GM06990 (cell line): ENCODE data around the gene FCN1.

Experiments used
- DNase-seq: peaks from one replicate; pipeline ENCODE4 v3.0.0-alpha.2; 2011; ENCODE audit not compliant: insufficient read length; ENCODE audit errors: extremely low read depth
- H3K27me3 ChIP-seq: replicated peaks from 2 replicates; pipeline ENCODE4 v1.6.0; 2011; ENCODE audit warnings: low read length; ENCODE audit not compliant: control insufficient read depth, insufficient read depth
- H3K36me3 ChIP-seq: 2 replicates; pipeline ENCODE4 v1.5.1; 2011; ENCODE audit warnings: low read length; ENCODE audit not compliant: control insufficient read depth, insufficient read depth
- H3K4me3 ChIP-seq: replicated peaks from 2 replicates; pipeline ENCODE4 v1.5.1; 2011; ENCODE audit warnings: low read depth, mild to moderate bottlenecking, control low read depth, low read length
- TF ChIP-seq, protein P1 (sequence below): IDR thresholded peaks from 2 replicates; pipeline ENCODE4 v1.5.1; 2011; ENCODE audit warnings: low read length, control low read depth, mild to moderate bottlenecking, inconsistent platforms; ENCODE audit not compliant: insufficient read depth, poor library complexity, severe bottlenecking

Gene FCN1

GRCh38 chr9:134928436-134929192 is 10.9 kb upstream of the FCN1 start:
- Histone ChIP-seq H3K36me3 (no peaks in the 10 kb centered on the region), H3K27me3 (no peaks in the 10 kb centered on the region), H3K4me3 (no peak overlapping the region)
- DNase-seq: no peak
- TF ChIP-seq, protein P1, sequence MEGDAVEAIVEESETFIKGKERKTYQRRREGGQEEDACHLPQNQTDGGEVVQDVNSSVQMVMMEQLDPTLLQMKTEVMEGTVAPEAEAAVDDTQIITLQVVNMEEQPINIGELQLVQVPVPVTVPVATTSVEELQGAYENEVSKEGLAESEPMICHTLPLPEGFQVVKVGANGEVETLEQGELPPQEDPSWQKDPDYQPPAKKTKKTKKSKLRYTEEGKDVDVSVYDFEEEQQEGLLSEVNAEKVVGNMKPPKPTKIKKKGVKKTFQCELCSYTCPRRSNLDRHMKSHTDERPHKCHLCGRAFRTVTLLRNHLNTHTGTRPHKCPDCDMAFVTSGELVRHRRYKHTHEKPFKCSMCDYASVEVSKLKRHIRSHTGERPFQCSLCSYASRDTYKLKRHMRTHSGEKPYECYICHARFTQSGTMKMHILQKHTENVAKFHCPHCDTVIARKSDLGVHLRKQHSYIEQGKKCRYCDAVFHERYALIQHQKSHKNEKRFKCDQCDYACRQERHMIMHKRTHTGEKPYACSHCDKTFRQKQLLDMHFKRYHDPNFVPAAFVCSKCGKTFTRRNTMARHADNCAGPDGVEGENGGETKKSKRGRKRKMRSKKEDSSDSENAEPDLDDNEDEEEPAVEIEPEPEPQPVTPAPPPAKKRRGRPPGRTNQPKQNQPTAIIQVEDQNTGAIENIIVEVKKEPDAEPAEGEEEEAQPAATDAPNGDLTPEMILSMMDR: no peak

- H3K27me3 ChIP-seq: no peaks in the 10 kb centered on the region
- TF ChIP-seq, protein P1: no peak
- H3K36me3 ChIP-seq: no peaks in the 10 kb centered on the region
- no peak for DNase-seq
- H3K4me3 ChIP-seq: no peak overlapping the region
Observed at GRCh38 chr9:134925011-134925511, 7.3 kb upstream of the FCN1 start.

DNA sequence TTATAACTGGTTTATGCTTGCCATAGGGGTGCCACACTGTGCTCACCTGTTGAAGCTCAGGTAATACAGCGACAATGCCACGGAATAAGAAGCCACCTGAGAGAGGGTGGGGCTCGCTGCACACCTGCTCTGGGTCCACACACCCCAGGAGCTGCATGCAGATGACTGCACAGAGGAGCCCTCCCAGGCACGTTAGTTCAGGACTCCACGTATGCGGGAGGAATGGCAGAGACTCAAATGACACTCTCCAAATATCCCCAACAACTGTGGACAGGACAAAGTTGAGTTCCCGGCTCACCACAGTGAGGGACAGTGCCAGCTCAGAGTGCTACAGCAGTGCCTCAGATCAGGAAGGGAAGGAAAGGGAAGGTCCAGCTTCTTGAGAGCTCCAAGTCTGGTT is 5.8 kb upstream of the FCN1 start:
- no peak for DNase-seq
- no peaks in the 10 kb centered on the region for H3K36me3 ChIP-seq
- H3K4me3 ChIP-seq: no peak overlapping the region
- no peaks in the 10 kb centered on the region for H3K27me3 ChIP-seq
- TF ChIP-seq, protein P1: no peak

DNA sequence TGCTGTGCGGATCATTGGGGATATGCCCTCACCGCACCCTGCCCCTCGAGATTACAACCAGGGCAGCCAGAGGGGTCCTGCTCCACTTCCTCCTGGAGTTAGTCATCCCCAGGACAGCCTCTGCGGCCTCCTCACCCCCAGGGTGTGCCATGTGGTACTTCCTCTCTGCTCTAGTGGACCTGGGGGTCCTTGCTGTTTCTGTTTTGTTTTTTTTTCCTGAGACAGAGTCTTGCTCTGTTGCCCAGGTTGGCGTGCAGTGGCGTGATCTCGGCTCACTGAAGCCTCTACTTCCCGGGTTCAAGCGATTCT is 5.2 kb upstream of the FCN1 start:
- Histone ChIP-seq H3K36me3 (no peaks in the 10 kb centered on the region), H3K27me3 (no peaks in the 10 kb centered on the region), H3K4me3 (no peak overlapping the region)
- DNase-seq: no peak
- TF ChIP-seq, protein P1: no peak

GRCh38 chr9:134922066-134922931 is 4.6 kb upstream of the FCN1 start:
- Histone ChIP-seq H3K27me3 (no peaks in the 10 kb centered on the region), H3K4me3 (no peak overlapping the region), H3K36me3 (no peaks in the 10 kb centered on the region)
- no peak for DNase-seq
- TF ChIP-seq, protein P1: no peak
